GM18499 (cell line): ENCODE data around the gene CCN5.
"Not testable (repeated sequence)": the region's sequence is repeated elsewhere in the genome, so short reads cannot be mapped to it uniquely, and the experiment has no call there.

Source experiments
- ATAC-seq: cut with Tn5 transposase; IDR thresholded peaks from one replicate; pipeline ENCODE4 v1.9.1; 2021; ENCODE audit warnings: moderate number of reproducible peaks; ENCODE audit not compliant: insufficient read depth, unreplicated experiment

The CCN5 gene, protein sequence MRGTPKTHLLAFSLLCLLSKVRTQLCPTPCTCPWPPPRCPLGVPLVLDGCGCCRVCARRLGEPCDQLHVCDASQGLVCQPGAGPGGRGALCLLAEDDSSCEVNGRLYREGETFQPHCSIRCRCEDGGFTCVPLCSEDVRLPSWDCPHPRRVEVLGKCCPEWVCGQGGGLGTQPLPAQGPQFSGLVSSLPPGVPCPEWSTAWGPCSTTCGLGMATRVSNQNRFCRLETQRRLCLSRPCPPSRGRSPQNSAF

DNA sequence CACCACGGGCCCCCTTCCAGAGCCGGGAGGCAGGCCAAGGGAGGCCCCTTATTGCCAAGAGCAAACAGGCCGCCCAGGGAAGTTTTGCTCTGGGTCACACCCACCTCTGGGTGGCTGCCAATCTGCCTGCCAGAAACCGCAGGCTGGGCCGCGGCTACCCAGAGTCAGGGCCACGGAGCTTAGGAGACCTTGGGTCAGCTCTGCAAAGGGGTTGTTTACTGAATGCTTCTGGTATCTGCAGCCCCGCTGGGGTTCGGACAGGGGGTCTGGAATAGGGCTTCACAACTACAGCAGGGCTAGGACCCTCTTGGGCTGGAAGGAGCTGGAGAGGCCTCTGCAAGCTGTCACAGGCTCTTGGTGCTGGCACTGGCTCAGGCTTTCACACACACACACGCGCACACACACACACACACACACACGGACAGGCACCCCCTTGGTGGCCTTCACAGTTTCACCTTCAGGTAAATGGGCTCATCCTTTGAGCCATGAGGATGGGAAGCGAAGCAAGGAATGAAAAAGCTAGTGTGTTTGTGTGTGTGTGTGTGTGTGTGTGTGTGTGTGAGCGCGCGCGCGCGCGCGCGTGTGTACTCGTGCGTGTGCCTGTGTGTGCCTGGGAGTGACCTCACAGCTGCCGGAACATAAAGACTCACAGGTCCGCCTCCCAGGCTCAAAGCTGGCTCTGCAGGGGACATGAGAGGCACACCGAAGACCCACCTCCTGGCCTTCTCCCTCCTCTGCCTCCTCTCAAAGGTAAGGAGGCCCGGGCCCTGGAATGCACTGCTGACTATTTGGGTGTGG is at the start of gene CCN5:
Gene CCN5, plus strand, starts transcription at position 669 of the 798 bp plus-strand sequence. Its CDS starts 22 bp downstream, at position 691.
- ATAC-seq: no peak

DNA sequence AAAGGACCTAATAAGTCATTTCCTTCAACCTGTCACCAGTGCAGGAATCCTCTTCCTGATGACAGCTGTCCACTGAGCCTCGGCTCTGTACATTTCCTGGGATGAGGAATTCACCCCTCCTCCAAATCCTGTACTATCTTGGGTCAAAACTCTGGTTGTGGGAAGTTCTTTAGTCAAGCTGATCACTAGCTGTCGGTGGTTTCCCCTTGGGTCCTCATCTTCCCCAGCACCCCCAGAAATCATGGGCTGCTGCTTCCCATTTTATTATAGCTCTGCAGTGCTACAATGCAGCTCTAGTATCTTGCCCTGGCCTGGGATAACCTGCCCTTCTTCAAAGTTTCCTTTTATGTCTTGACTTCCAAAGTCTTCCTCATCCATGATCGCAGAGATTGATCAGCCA is 49.1 kb upstream of the CCN5 start:
- ATAC-seq: no peak

DNA sequence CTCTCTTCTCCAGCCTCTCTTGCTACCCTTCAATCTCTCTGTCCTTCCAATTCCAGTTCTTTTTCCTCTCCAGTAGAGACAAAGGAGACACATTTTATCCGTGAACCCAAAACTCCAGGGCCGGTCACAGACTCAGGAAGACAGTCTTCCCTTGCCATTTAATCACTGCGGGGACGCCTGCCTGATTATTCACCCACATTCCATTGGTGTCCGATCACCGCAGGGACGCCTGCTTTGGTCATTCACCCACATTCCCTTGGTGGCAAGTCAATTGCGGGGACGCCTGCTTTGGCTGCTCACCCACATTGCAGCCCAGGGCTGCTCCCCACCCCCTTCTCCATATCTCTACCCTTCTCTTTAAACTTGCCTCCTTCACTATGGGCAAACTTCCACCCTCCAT is 44.3 kb upstream of the CCN5 start:
- ATAC-seq: not testable (repeated sequence)

DNA sequence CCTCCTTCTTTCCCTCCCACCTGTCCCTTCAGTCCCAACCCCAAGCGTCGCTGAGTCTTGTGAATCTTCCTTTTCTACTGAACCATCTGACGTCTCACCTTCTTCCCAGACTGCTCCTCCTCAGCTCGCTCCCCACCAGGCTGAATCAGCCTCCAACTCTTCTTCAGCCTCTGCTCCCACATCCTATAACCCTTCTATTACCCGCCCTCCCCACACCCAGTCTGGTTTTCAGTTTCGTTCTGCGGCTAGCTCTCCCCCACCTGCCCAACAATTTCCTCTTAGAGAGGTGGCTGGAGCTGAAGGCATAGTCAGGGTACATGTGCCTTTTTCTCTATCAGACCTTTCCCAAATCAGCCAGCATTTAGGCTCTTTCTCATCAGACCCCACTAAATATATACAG is 43.6 kb upstream of the CCN5 start:
- ATAC-seq: not testable (repeated sequence)

DNA sequence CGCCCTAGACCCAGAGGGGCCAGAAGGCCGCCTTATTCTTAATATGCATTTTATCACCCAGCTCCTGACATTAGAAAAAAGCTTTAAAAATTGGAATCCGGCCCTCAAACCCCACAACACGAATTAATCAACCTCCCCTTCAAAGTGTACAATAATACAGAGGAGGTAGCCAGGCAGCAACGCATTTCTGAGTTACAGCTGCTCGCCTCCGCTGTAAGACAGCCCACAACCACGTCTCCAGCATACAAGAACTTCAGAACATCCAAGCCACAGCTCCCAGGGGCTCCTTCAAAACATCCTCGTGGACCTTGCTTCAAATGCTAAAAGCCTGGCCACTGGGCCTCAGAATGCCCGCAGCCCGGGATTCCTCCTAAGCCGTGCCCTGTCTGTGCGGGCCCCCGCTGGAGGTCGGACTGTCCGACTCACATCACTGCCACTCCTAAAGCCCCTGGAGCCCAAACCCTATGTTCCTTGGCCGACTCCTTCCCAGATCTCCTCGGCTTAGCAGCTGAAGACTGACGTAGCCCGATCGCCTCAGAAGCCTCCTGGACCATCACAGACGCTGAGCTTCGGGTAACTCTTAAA is 42.8 kb upstream of the CCN5 start:
- ATAC-seq: not testable (repeated sequence)

DNA sequence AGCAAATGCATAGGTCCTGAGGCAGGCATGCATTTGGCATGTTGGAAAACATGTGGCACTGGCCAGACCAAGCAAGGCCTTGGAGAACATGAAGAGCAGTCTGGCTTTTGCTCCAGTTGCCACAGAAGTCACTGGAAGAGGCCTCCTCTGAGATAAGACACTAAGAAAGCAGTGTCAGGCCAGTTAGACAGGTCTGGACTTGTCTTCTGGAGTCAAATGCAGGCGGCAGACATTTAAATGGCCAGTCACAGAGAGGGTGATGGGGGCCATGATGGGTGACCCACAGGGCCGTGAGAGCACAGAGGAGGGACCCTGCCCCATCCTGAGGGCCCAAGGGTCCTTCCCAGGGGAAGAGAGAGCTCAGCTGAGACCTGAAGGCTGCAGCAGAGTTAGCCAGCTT is 36.9 kb upstream of the CCN5 start:
- ATAC-seq: no peak

DNA sequence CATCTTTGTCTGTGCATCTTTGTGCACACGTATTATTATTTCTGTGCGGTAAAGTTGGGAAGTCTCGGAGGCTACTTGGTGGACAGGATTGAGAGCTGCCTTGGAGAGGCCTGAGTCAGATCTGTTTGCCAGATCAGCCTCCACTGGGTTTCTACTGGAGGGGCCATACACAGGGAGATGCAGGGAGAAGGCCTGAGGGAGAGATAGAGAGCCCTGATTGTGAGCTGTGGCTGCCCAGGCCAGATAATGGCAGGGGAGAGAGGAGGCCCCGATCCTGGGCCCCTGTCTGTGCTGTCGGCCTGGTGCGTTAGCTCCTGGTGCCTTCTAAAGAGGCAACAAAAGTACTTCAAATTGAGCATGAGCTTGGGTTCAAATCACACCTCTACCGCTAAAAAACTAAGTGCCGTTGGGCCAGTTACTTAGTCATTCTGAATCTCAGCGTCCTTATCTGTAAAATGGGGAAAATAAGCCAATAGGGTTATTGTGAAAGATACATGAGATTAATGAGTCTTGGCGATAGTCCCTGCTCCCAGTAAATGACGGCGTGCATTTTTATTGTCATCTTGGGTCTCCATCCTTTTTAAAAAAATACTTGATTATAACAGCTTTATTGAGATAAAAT is 36.1 kb upstream of the CCN5 start:
- ATAC-seq: no peak

DNA sequence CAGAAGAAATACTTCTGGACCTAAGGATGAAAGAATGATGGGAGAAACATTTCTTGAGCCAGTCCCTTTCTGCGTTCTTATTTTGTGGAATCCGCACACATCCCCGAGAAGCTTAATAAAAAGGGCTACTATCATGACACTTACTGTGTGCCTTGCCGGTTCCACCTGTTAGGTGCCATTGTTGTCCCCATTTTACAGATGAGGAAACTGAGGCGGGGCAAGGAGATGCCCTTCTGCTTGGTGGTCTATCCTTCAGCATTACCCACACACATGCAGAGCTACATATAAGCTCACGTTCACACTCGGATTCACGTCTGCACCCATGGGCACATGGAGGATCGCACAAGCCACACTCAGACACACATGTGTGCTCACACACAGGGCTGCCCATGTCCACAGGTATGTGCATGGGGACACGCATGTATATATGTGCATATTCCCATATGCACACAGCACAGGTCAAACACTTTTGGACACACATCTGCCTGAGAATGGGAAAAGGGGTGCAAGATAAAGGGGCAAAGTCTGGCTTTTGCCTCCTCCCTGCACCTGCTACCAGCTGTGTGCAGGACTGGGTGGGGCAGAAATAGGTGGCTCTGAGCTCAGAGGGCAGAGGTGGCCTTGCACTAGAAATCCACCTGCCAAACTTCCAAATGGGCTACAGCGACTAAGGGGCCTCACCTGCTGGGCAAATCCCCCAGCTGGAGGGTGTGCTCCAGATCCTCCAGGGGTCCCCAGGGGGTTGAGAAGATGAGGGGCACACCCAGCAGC is 33.2 kb upstream of the CCN5 start:
- ATAC-seq: no peak

DNA sequence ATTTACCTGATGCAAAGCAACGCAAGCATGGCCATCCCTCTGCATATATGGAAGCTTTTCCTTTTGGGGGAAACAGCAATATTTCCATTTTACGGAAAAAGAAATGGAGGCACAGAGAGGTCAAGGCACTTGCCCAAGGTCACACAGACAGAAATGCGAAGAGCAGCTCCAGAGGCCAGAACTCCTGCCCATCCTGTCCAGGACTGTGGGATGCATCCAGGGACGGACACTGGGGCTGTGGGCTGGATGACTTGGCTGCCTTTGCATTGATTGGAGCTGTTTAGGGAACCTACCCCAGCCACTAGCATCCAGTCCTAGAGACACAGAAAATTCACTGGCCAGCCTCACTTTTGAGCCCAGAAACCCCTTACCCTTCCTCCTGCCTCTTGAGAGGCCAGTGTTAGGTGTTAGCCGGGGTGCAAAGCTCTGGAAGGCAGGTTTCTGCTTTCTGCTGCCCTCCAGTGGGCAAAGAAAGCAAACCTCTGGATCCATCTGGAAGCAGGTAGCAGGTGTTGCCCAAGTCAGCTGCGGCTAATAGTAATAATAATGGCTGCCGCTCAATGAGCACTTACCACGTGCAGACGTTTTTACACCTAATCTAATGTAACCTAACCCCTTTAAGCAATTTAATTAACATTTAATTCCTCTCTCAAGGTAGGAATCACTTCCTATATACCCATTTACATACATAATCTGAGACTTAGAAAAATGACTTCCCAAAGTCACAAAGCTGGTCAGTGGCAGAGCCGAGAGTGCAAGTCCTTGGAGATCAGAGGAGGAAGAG is 31.7 kb upstream of the CCN5 start:
- no peak for ATAC-seq

DNA sequence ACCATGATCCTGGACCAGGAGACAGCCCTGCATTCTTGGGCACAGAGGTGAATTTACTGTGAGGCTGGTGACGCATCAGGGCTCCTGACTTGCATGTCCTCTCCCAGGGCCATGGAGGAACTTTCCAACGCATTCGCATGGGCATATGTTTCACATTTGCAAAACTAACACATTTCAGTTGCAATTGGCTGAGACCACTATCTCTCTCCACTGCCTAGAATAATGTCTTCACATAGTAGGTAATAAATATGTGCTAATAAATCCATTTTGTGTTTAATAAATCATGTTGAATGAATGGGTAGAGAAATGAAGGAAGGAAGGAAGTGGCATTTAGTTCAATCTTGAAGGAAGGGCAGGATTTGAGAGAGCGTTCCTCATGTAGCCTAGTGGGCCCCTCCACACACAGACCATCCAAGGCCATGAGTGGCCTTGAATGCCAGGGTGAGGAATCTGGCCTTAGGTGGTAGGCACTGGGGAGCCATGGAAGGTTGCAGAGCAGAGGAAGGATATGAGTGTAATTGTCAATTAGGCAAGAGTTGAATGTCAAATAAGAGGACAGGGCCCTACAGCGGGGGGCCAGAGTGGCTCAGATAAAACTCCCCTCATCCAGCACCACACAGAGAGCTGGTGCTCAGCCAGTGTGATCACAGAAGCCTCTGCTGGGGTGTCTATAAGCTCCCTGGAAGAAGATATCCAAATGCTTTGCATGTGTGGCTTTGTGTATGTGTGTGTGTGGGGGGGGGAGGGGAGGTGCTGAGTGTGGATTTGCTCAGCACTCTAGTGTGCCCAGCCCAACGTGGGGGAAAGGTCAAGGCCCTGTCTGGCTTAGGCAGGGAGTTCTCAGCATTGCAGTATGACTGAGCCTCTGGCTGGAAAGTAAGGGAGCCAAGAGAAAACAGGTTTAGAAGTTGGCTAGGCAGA is 30.9 kb upstream of the CCN5 start:
- no peak for ATAC-seq

DNA sequence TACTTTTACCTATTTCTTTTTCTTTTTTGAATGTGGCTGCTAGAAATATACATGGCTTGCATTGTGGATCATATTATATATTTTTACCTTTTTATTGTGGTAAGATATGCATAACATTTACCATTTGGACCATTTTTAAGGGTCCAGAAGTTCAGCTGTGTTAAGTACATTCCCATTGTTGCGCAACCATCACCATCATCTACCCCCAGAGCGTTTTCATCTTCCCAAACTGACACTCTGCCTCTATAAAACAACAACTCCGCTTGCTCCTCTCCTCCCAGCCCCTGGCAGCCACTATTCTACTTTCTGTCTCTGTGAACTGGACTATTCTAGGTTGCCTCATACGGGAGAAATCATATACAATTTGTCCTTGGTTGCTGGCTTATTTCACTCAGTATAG is 28.2 kb upstream of the CCN5 start:
- ATAC-seq: no peak

DNA sequence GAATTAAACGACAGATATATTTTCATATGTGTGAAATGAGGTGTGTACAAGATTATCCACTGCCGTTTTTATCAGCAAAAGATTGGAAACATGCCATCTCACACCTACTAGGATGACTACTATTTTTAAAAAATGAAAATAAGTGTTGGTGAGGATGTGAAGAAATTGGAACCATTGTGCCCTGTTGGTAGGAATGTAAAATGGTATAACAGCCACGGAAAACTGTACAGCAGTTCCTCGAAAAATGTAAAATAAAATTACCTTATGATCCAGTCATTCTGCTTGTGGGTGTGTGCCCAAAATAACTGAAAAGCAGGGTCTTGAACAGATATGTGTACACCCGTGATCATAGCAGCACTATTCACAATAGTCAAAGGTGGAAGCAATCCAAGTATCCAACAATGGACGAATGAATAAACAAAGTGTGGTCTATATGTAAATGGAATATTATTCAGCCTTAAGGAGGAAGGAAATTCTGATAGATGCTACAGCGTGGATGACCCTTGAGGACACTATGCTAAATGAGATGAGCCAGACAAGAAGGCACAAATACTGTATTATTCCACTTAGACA is 27.0 kb upstream of the CCN5 start:
- ATAC-seq: no peak

DNA sequence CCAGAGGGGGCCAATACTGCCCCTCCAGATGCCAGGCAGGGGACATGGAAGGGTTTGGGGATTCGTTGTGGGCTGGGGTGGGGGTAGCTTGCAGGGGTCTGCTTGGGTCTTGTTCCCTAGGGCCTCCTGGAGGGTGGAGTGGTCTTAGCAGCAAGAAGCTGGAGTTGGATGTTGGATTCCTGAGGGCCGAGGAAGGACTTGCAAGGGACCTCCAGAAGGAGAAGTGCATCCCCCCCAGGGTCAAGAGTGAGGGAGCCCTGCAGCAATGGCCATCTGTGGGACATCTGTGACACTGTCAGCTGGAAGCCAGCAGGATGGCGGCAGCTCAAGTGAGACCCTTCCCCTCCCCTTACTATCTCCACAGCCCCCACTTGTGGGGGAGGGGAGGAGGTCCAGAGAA is 25.4 kb upstream of the CCN5 start:
- ATAC-seq: no peak

DNA sequence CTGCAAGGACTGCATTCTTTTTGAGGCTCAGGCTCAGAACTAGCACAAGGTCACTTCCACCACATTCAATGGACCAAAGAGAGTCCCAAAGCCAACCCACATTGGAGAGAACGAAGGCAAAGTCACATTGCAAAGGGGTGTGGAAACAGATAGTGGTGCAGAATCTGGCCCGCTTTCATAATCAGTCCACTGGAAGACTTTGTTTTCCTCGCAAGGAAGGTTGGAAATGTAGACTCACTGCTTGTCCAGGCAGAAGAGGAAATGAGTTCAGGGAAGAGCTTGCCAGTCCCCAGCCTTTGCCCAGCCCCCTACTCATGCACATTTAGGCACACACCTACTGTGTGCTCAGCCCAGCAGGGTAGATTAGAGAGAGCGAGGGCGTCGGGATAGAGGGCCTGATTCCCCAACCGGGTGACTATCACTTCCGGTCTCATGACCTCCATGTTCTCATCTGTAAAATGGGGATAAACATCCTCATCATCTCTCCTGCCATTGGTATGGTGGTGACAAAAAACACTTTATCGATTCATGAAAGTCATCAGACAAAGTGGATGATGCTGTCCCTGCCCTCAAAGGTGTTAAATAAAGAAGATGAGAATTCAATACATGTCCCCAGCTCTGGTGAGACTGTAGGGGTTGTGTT is 24.3 kb upstream of the CCN5 start:
- ATAC-seq: no peak

DNA sequence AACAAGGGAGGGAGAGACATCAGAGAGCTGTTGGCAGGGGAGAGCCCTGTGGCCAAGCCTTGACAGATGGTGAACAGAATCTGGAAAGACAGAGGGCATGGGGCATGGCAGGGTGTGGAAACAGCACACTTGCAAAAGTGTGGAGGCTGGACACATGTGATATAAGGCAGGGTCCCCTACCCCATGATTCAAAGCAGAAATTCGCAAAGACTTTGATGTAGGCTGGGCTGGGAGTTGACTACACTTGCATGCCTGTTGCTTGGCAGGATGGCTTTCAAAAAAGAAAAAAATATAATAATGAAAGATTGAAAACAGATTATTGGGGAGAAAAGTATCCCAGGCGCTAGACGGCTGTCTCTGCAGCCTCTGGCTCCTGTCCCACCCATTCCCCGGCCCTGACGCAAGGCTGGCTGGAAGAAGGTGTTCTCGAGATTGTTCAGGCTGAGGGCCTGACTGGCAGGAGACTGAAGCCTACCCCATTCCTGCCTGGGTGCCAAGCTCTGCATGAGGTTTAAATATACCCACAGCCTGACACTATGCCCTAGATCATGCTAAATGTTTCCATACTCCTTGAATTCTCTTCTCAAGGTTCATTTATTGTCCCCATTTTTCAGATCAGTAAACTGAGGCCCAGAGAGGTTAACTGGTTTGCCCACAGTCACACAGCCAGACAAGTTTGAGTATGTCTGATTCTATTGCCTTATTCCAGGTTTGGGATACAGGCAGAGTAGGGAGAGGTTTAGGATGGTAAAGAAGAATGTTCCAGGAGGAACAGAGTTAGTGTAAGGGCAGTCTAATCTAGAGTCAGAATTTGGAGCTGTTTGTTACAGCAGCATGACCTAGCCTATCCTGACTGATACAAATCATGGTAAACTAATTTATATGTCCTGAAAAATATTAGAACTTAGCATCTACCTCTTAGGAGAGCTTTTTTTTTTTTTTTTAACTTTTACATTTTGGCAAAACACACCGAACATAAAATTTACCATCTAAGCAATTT is 23.4 kb upstream of the CCN5 start:
- ATAC-seq: no peak

DNA sequence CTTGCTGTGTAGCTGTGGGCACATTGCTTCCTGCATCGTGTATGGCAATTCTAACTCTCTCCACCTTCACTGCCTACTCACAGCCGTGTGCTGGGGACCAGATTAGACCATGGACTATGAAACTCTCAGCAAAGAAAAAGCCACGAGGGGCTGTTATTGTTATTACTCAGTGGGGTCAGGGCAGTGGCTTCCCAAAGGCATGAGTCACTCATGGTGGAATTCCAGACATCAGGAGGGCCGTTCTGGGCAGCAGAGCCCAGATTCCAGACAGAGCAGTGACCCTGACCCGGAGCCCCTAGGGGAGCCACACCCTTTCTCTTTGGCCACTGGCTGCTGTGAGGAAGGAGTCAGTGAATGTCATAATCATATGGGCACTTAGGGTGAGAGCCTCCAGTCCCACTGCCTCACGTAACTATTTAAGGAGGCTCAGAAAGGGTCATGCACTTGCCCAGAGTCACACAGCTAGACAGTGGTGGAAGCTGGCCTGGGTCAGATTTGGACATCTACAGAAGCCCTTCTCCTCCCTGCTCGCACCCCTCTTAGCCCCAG is 22.2 kb upstream of the CCN5 start:
- ATAC-seq: no peak
